ENCODE data around the gene RPTOR. TPM values are rescaled to one million over a fixed set of nuclear protein-coding genes. Genes with fewer than 3 reads are reported as not detected.
A peak's percentile ranks its signal among the peaks of the same experiment; 100 is the strongest.

RPTOR gene
- total and polyA plus RNA-seq, 2 experiments from 2014 or later = 13.2 to 37.9 TPM

DNA sequence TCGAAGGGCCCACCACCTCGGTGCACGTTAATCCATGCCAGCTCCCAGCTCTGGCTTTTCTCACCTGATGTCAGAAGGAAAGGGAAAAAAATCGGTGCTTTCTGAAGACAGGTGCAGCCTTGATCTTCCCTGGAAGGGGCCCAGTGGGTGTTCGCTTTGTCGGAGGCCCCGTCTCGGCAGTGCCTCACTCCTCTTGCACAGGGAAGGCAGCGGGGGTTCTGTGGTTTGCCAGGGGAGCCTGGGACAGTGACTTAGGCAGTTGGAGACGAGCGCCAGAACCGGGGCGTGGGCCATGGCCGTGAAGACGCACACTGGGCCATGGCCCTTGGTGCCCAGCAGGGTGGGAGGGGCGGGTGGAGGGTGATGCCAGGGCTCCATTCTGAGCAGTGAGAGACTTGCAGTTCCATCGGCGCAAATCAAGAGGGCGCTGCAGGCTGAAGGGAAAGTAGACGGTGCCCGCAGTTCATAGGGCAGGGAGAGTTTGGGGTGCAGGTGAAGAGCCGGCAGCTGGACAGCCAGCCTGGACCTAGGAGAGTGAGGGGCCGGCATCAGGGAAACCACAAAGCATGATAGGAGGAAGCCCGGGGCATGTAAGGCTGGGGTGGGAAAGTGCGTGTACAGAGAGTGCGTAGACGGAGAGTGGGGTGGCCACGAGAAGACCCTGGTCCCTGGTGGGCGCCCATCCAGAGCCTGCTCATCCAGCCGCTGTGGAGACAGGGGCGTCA is 345.7 kb downstream of the RPTOR start:
- Histone ChIP-seq H3K4me3 (no peak overlapping the region), H3K36me3 (peaks cover 11% of the 10 kb centered on the region), H3K27ac (no peak overlapping the region), H3K27me3 (no peaks in the 10 kb centered on the region), H3K4me1 (ENCODE audit: low read depth) (peaks cover 5% of the 10 kb centered on the region), H3K9me3 (ENCODE audit: low read depth) (no peaks in the 10 kb centered on the region)
- TF ChIP-seq, protein P1, sequence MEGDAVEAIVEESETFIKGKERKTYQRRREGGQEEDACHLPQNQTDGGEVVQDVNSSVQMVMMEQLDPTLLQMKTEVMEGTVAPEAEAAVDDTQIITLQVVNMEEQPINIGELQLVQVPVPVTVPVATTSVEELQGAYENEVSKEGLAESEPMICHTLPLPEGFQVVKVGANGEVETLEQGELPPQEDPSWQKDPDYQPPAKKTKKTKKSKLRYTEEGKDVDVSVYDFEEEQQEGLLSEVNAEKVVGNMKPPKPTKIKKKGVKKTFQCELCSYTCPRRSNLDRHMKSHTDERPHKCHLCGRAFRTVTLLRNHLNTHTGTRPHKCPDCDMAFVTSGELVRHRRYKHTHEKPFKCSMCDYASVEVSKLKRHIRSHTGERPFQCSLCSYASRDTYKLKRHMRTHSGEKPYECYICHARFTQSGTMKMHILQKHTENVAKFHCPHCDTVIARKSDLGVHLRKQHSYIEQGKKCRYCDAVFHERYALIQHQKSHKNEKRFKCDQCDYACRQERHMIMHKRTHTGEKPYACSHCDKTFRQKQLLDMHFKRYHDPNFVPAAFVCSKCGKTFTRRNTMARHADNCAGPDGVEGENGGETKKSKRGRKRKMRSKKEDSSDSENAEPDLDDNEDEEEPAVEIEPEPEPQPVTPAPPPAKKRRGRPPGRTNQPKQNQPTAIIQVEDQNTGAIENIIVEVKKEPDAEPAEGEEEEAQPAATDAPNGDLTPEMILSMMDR (IDR thresholded peaks at IDR 0.05; ENCODE audit: low read depth, low read length) = no peak
- no peak for DNase-seq (ENCODE audit: low read depth in 1 of 2, low spot score in 1 of 2)

DNA sequence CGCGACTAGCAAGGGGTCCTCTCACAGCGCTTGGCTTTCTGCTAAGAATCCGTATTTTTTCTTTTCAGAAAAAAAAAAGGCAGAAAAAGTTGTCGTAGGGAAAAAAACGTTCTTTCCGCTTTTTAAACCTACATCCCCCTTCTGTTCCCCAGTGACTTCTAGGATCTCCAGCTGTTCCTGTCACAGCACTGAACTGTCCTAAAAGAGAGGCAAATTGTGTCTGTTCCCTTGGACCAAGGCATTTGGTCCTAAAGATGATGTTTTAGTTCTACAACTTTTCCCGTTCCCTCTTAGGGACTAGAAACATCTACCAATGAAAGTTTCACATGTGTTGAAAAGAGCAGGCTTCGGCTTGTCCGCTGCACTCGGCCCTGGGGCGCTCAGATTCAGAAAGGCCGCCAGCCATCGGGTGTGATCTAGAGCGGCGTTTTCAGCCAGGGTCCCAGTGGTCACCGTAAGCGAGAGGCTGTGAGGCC is 346.3 kb downstream of the RPTOR start:
- no peak for DNase-seq (ENCODE audit: low read depth in 1 of 2, low spot score in 1 of 2)
- no peak overlapping the region for H3K4me3 ChIP-seq
- TF ChIP-seq, protein P1 (IDR thresholded peaks at IDR 0.05; ENCODE audit: low read depth, low read length) = no peak
- no peak overlapping the region for H3K27ac ChIP-seq
- peaks cover 5% of the 10 kb centered on the region for H3K4me1 ChIP-seq (ENCODE audit: low read depth)
- no peaks in the 10 kb centered on the region for H3K27me3 ChIP-seq
- no peaks in the 10 kb centered on the region for H3K9me3 ChIP-seq (ENCODE audit: low read depth)
- H3K36me3 ChIP-seq = peaks cover 10% of the 10 kb centered on the region

DNA sequence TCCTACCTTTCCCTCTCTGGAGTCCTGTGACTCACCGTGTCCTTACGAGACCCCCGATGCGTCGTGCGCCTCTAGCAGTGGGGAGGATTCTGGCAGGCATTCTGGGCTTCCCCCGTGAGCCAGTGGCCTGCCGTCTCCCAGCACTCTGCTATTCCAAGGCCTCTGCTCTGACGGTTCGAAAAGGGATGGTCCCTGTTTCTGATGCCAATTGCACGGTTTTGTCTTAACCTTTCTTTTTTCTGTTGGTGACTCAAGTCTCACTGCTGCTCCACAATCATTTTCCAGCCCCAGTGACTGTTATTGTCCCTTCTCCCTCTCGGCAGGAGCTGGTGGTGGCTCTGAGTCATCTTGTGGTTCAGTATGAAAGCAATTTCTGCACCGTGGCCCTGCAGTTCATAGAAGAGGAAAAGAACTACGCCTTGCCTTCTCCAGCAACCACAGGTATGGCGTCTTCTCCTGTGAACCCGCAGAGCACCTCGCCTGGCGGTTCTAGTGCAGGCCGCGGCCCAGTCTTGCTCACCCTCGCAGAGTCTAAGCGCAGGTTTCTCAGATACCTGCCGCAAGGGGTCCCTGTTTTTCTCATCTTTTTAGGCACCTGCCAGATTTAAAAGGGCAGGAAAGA is 346.9 kb downstream of the RPTOR start:
- H3K36me3 ChIP-seq = peaks cover 10% of the 10 kb centered on the region
- H3K4me1 ChIP-seq (ENCODE audit: low read depth) = peaks cover 5% of the 10 kb centered on the region
- no peaks in the 10 kb centered on the region for H3K9me3 ChIP-seq (ENCODE audit: low read depth)
- no peaks in the 10 kb centered on the region for H3K27me3 ChIP-seq
- no peak overlapping the region for H3K27ac ChIP-seq
- TF ChIP-seq, protein P1 (IDR thresholded peaks at IDR 0.05; ENCODE audit: low read depth, low read length) = peak; percentile 5
- DNase-seq (ENCODE audit: low read depth in 1 of 2, low spot score in 1 of 2) = peak in 1 of 2 donors; percentile 70
- H3K4me3 ChIP-seq = no peak overlapping the region

DNA sequence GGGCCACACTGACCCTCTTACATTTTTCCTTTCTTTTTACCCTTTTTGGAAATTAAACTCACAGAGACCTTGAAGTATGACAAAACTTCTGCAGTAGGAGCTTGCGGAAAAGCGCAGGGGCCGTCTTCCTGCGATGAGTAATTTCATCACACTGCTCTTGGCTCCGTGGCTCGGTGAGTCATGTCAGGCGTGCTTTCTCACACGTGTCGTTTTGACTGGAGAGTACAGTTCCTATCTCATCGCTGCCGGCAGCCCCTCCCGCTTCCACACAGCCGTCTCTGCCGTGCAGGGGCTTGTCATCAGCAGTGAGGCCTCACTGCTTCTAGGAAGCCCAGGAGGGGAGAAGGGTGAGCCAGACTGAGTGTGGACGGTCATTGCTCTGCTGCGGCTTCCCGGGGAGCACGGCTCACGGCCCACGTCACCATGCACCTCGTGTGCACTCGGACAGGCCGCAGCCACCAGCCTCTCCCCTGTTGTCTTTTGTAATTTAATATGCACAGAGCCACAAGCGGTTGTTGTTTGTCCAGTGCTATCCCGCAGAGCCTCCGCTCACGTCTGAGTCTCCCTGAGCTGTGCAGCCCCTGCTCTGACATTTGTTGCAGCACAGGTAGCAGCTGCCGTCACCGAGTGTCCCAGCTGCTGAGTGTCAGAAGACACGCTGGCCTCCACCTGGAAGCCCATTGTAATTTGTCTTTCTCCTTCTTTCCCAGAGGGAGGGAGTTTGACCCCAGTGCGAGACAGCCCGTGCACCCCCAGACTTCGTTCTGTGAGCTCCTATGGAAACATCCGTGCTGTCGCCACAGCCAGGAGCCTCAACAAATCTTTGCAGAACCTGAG is 347.6 kb downstream of the RPTOR start:
- TF ChIP-seq, protein P1 (IDR thresholded peaks at IDR 0.05; ENCODE audit: low read depth, low read length) = no peak
- Histone ChIP-seq H3K9me3 (ENCODE audit: low read depth) (no peaks in the 10 kb centered on the region), H3K27ac (peak overlapping the region; percentile 34), H3K4me1 (ENCODE audit: low read depth) (peaks cover 5% of the 10 kb centered on the region), H3K4me3 (no peak overlapping the region), H3K27me3 (no peaks in the 10 kb centered on the region), H3K36me3 (peaks cover 10% of the 10 kb centered on the region)
- DNase-seq (ENCODE audit: low read depth in 1 of 2, low spot score in 1 of 2) = peak; percentile 52 to 97

DNA sequence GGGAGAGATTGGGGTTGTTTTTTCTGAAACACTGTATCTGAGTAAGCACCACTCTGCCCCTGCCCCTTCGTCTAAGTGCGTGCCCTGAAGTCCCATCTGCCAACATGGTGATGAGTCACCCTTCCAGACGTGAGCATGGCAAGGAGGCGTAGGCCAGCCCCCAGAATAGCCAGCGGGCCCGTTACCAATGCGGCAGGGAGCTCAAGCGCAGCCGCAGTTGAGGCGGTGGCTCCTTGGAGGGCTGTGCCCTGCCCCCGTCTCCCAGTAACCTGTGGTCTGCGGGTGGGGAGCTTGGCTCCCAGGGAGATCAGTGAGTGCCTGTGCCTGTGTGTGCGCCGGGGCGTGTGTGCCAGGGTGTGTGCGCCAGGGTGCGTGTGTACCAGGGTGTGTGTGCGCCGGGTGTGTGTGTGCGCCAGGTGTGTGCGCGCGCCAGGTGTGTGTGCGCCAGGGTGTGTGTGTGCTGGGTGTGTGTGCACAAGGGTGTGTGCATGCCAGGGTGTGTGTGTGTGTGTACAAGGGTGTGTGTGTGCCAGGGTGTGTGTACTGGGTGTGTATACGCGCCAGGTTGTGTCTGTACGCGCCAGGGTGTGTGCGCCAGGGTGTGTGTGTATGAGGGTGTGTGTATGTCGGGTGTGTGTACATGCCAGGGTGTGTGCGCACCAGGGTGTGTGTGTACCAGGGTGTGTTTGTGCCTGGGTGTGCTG is 348.4 kb downstream of the RPTOR start:
- TF ChIP-seq, protein P1 (IDR thresholded peaks at IDR 0.05; ENCODE audit: low read depth, low read length) = no peak
- H3K9me3 ChIP-seq (ENCODE audit: low read depth) = no peaks in the 10 kb centered on the region
- no peak overlapping the region for H3K4me3 ChIP-seq
- H3K27me3 ChIP-seq = no peaks in the 10 kb centered on the region
- H3K36me3 ChIP-seq = peaks cover 10% of the 10 kb centered on the region
- H3K4me1 ChIP-seq (ENCODE audit: low read depth) = peaks cover 5% of the 10 kb centered on the region
- peak overlapping the region; percentile 34 for H3K27ac ChIP-seq
- DNase-seq (ENCODE audit: low read depth in 1 of 2, low spot score in 1 of 2) = peak in 1 of 2 donors; percentile 51

All from cardiac muscle cell (in vitro differentiated cells and primary cell).